HepG2 (cell line): ENCODE measurements around the gene ANKRD11. TPM values are rescaled to one million over a fixed set of nuclear protein-coding genes. Genes with fewer than 3 reads are reported as not detected.

ENCODE experiments used
- ATAC-seq: fragments of 200-7000 bp; cut with Tn5 transposase; 3 replicates; pipeline ENCODE4 v1.9.1; 2020; ENCODE audit warnings: mild to moderate bottlenecking, moderate library complexity
- BruUV-seq: library from RNA; stranded (reverse); fragments of 400-500 nt; replicated peaks from 2 replicates; lab custom pipeline; 2021; lab: Mats Ljungman, UMichigan
- CTCF ChIA-PET: fragments of 300-600 bp; formaldehyde crosslinking; extraction: SDS; loops from one replicate; lab custom pipeline; 2021; ENCODE audit warnings: low total read pairs, inconsistent platforms, low intra/inter-chr PET ratio; lab: Yijun Ruan, JAX
- POLR2A ChIA-PET: fragments of 350-600 bp; sonication (Branson Sonifier 250); formaldehyde crosslinking; loops from one replicate; lab custom pipeline; 2020; ENCODE audit warnings: antibody characterized with exemption, inconsistent platforms; lab: Yijun Ruan, JAX
- DNase-seq: peaks from one replicate; pipeline ENCODE4 v3.0.0-alpha.2; 2015; ENCODE audit warnings: low spot score
- FAIRE-seq: peaks from 3 replicates; lab custom pipeline; 2011; peaks lifted over from hg19 to GRCh38; lab: Jason Lieb, UNC
- H2AFZ ChIP-seq: one replicate; pipeline ENCODE4 v1.6.1; 2011; ENCODE audit warnings: low read length, inconsistent platforms
- H3K27ac ChIP-seq: fragments of 300-600 bp; 3 replicates; pipeline ENCODE4 v1.8.0; 2011; ENCODE audit warnings: mixed run types, mild to moderate bottlenecking, mixed read lengths, low read length, inconsistent platforms; ENCODE audit not compliant: insufficient read depth; ENCODE audit errors: extremely low read length
- H3K27me3 ChIP-seq, 2 experiments: fragments of 200-600 bp in 1 of 2; 2 replicates in 1 of 2; 3 replicates in 1 of 2; pipeline versions ENCODE4 v1.6.0 to v1.8.0; 2011; ENCODE audit warnings: low read length in 2 of 2, mild to moderate bottlenecking in 2 of 2, moderate library complexity in 2 of 2, inconsistent platforms in 1 of 2; ENCODE audit not compliant: insufficient read depth in 2 of 2, control insufficient read depth in 1 of 2
- H3K36me3 ChIP-seq, 2 experiments: fragments of 200-600 bp in 1 of 2; replicated peaks in 1 of 2; 2 replicates in 1 of 2; 3 replicates in 1 of 2; pipeline versions ENCODE4 v1.5.1 to v1.8.0; 2011; ENCODE audit warnings: low read length in 2 of 2, inconsistent platforms in 1 of 2; ENCODE audit not compliant: insufficient read depth in 2 of 2, control insufficient read depth in 1 of 2
- H3K4me1 ChIP-seq: 2 replicates; pipeline ENCODE4 v1.5.1; 2012; ENCODE audit warnings: low read length, inconsistent platforms; ENCODE audit not compliant: insufficient read depth
- H3K4me2 ChIP-seq: 2 replicates; pipeline ENCODE4 v1.6.0; 2011; ENCODE audit warnings: low read depth, low read length, inconsistent platforms
- H3K4me3 ChIP-seq, 3 experiments: fragments of 200-600 bp in 1 of 3; sonication (generic), shearing (Covaris generic) in 1 of 3; replicated peaks in 1 of 3; 2 replicates each; pipeline ENCODE4 v1.5.1; 2011 to 2016; ENCODE audit warnings: low read length in 3 of 3, inconsistent platforms in 2 of 3, low read depth in 2 of 3, mild to moderate bottlenecking in 2 of 3, control low read depth in 1 of 3, mixed read lengths in 1 of 3; ENCODE audit not compliant: insufficient read depth in 1 of 3
- H3K79me2 ChIP-seq: one replicate; pipeline ENCODE4 v1.6.1; 2011; ENCODE audit warnings: low read length, inconsistent platforms; ENCODE audit not compliant: insufficient read depth
- H3K9ac ChIP-seq: 2 replicates; pipeline ENCODE4 v1.6.0; 2011; ENCODE audit warnings: mild to moderate bottlenecking, low read depth, low read length, inconsistent platforms; ENCODE audit not compliant: insufficient read depth
- H3K9me3 ChIP-seq: 2 replicates; pipeline ENCODE4 v1.5.1; 2012; ENCODE audit warnings: mild to moderate bottlenecking, low read length
- H4K20me1 ChIP-seq: 2 replicates; pipeline ENCODE4 v1.6.0; 2011; ENCODE audit warnings: inconsistent platforms, mild to moderate bottlenecking, low read length, moderate library complexity; ENCODE audit not compliant: insufficient read depth
- DR1 ChIP-seq: sonication (generic); formaldehyde crosslinking; IDR thresholded peaks from 2 replicates; pipeline ENCODE4 v1.8.0; 2021; ENCODE audit warnings: mild to moderate bottlenecking, missing genetic modification reagents, inconsistent platforms
- E2F1 ChIP-seq: sonication (generic); formaldehyde crosslinking; IDR thresholded peaks from 2 replicates; pipeline ENCODE4 v1.5.0; 2020; ENCODE audit warnings: missing genetic modification reagents
- FOXK2 ChIP-seq: fragments of 450-650 bp; IDR thresholded peaks from 2 replicates; pipeline ENCODE4 v1.6.1; 2016
- GATAD1 ChIP-seq: IDR thresholded peaks from 2 replicates; pipeline ENCODE4 v1.6.1; 2016; ENCODE audit warnings: missing genetic modification reagents, missing compliant biosample characterization
- HIC2 ChIP-seq: sonication (generic); formaldehyde crosslinking; IDR thresholded peaks from 2 replicates; pipeline ENCODE4 v1.9.0; 2022; ENCODE audit warnings: low read depth, missing genetic modification reagents
- MAFK ChIP-seq, 2 experiments: IDR thresholded peaks in 1 of 2; conservative IDR thresholded peaks in 1 of 2; 2 replicates each; pipeline ENCODE4 v1.6.1; 2011; ENCODE audit warnings: improper control_type of control experiment in 2 of 2, low read length in 2 of 2
- MEIS2 ChIP-seq: sonication (generic); formaldehyde crosslinking; IDR thresholded peaks from 2 replicates; pipeline ENCODE4 v1.9.0; 2021; ENCODE audit warnings: mild to moderate bottlenecking, missing genetic modification reagents
- PRDM10 ChIP-seq: sonication (generic); formaldehyde crosslinking; IDR thresholded peaks from 2 replicates; pipeline ENCODE4 v1.4.0; 2020; ENCODE audit warnings: low read depth, missing genetic modification reagents
- REXO4 ChIP-seq: sonication (generic); formaldehyde crosslinking; IDR thresholded peaks from 2 replicates; pipeline ENCODE4 v1.8.0; 2022; ENCODE audit warnings: missing genetic modification reagents, mild to moderate bottlenecking, borderline replicate concordance
- SRSF1 ChIP-seq: fragments of 200-400 bp; formaldehyde crosslinking; optimal IDR thresholded peaks from 2 replicates; pipeline ENCODE3; 2017; ENCODE audit warnings: mild to moderate bottlenecking, low read depth, low read length, moderate library complexity
- ZNF160 ChIP-seq: sonication (generic); formaldehyde crosslinking; IDR thresholded peaks from 2 replicates; pipeline ENCODE4 v1.8.0; 2022; ENCODE audit warnings: mild to moderate bottlenecking, inconsistent platforms, missing genetic modification reagents
- ZNF841 ChIP-seq: sonication (generic); formaldehyde crosslinking; IDR thresholded peaks from 2 replicates; pipeline ENCODE4 v1.8.1; 2023; ENCODE audit warnings: missing genetic modification reagents, borderline replicate concordance
- WGBS: methylation state at CpG from one replicate; pipeline ENCODE4 v1.1.6; 2017; ENCODE audit warnings: low lambda C conversion rate; 5-methylcytosine and 5-hydroxymethylcytosine counted together
- in situ Hi-C: cut with HindIII; loops from 2 replicates; pipeline ENCODE4 v1.10.0; 2017; ENCODE audit warnings: low pct_unique_long_range_greater_than_20kb; ENCODE audit not compliant: extremely low pct_ligation_motif_present
- intact Hi-C: fragments of 100-400 bp; cut with micrococcal nuclease; formaldehyde crosslinking; loops from one replicate; pipeline ENCODE4 v1.10.0; 2022; ENCODE audit not compliant: unreplicated experiment
- polyA plus RNA-seq, 8 experiments: library from polyadenylated mRNA; depleted of rRNA in 3 of 8; stranded (reverse) in 7 of 8; unstranded in 1 of 8; fragments of >200 nt; fragmentation: Illumina TruSeq in 4 of 8; extraction: Trizol in 4 of 8; gene quantifications; 2 replicates each; pipeline versions ENCODE4 v1.2.1 to v1.2.3, GENCODE V29; 2011 to 2016; ENCODE audit warnings: low read depth in 4 of 8, missing spikeins in 1 of 8, mixed read lengths in 1 of 8; ENCODE audit not compliant: insufficient read depth in 1 of 8
- total RNA-seq, 5 experiments: library from RNA; depleted of rRNA; stranded (reverse); fragments of >200 nt; fragmentation: Illumina TruSeq; extraction: Trizol; gene quantifications; 2 replicates each; pipeline ENCODE4 v1.2.3, GENCODE V29; 2016; ENCODE audit warnings: low read depth in 1 of 5

ANKRD11 gene
- total and polyA plus RNA-seq, 2 of the 13 experiments (the other 11 are each of a cell fraction or from before 2014, with no cell fraction given) = 21.4 to 38.4 TPM

GRCh38 chr16:89377453-89377848 is 112.9 kb downstream of the ANKRD11 start:
- no peaks in the 10 kb centered on the region for H3K9me3 ChIP-seq

More at GRCh38 chr16:89377453-89377848, 112.9 kb downstream of the ANKRD11 start:
- peaks cover 98% of the 10 kb centered on the region for H4K20me1 ChIP-seq
- H3K9ac ChIP-seq = no peak overlapping the region
- ATAC-seq (no peak), DNase-seq (no peak), FAIRE-seq (no peak)
- H3K4me1 ChIP-seq = peaks cover 42% of the 10 kb centered on the region
- no peak overlapping the region for H3K27ac ChIP-seq
- no peak overlapping the region for H3K4me2 ChIP-seq
- POLR2A ChIA-PET = interaction anchor here (0.5 kb wide), 1 partner anchor 118 kb away, joined by 3 read pairs; no protein-coding TSS in a partner anchor
- no peaks in the 10 kb centered on the region for H3K27me3 ChIP-seq
- no peak for TF ChIP-seq MAFK (conservative IDR thresholded peaks at IDR 0.05 in 1 of 2, IDR thresholded peaks at IDR 0.05 in 1 of 2; ENCODE audit: low read length in 2 of 2)
- no peak for TF ChIP-seq ZNF160 (CRISPR knock-in tag)
- TF ChIP-seq E2F1 (CRISPR knock-in tag) = no peak
- no peak for TF ChIP-seq DR1 (CRISPR knock-in tag)
- TF ChIP-seq REXO4 = no peak
- TF ChIP-seq HIC2 (CRISPR knock-in tag) = no peak
- TF ChIP-seq GATAD1 (CRISPR knock-in tag) = no peak
- TF ChIP-seq FOXK2 = no peak
- no peak for TF ChIP-seq ZNF841 (CRISPR knock-in tag)
- TF ChIP-seq SRSF1 = no peak
- no peak for TF ChIP-seq MEIS2
- no peak for TF ChIP-seq PRDM10 (CRISPR knock-in tag)
- CTCF ChIA-PET = no interaction called here
- peaks cover 9 to 16% of the 10 kb centered on the region in 2 experiments; a peak in 4 of 5 replicates for H3K36me3 ChIP-seq
- WGBS = 87% methylated on average over 8 of the region's 8 CpGs
- BruUV-seq = no TSS peak
- peaks cover 98% of the 10 kb centered on the region for H3K79me2 ChIP-seq
- H3K4me3 ChIP-seq = no peak overlapping the region
- H2AFZ ChIP-seq = no peak overlapping the region
- intact Hi-C loops = no loop called here
- in situ Hi-C loops = no loop called here
